HG03139 (cell line): ENCODE data around the gene KLRC3.
A peak's percentile ranks its signal among the peaks of the same experiment; 100 is the strongest.
"Not testable (repeated sequence)": the region's sequence is repeated elsewhere in the genome, so short reads cannot be mapped to it uniquely, and the experiment has no call there.

ENCODE experiments used
- ATAC-seq: cut with Tn5 transposase; IDR thresholded peaks from one replicate; pipeline ENCODE4 v1.9.1; 2021; ENCODE audit not compliant: unreplicated experiment

Gene KLRC3

GRCh38 chr12:10404798-10405197 lies 15.6 kb downstream of the KLRC3 start:
- no peak for ATAC-seq

- ATAC-seq = no peak
Measured at GRCh38 chr12:10400829-10401228, 19.6 kb downstream of the KLRC3 start.

GRCh38 chr12:10398168-10398567 lies 22.2 kb downstream of the KLRC3 start:
- no peak for ATAC-seq

GRCh38 chr12:10397296-10397695 lies 23.1 kb downstream of the KLRC3 start:
- no peak for ATAC-seq

GRCh38 chr12:10396176-10396575 lies 24.2 kb downstream of the KLRC3 start:
- not testable (repeated sequence) for ATAC-seq

GRCh38 chr12:10395390-10395998 lies 24.9 kb downstream of the KLRC3 start:
- ATAC-seq = peak; percentile 68

GRCh38 chr12:10394531-10395152 lies 25.8 kb downstream of the KLRC3 start:
- ATAC-seq = not testable (repeated sequence)

- ATAC-seq = no peak
Measured at GRCh38 chr12:10393291-10393690, 27.1 kb downstream of the KLRC3 start.

GRCh38 chr12:10392394-10392930 lies 27.9 kb downstream of the KLRC3 start:
- peak; percentile 55 for ATAC-seq

GRCh38 chr12:10390991-10391390 lies 29.4 kb downstream of the KLRC3 start:
- ATAC-seq = not testable (repeated sequence)

GRCh38 chr12:10389904-10390303 lies 30.5 kb downstream of the KLRC3 start, which contains the start of gene KLRK1:
KLRK1 (minus strand) TSS chr12:10390041; CDS start chr12:10388810, 1,231 bp downstream.
- no peak for ATAC-seq

GRCh38 chr12:10388624-10389413 lies 31.6 kb downstream of the KLRC3 start:
- ATAC-seq = no peak

GRCh38 chr12:10387498-10387897 lies 32.9 kb downstream of the KLRC3 start:
- ATAC-seq = not testable (repeated sequence)

- no peak for ATAC-seq
Measured at GRCh38 chr12:10386857-10387256, 33.5 kb downstream of the KLRC3 start.

GRCh38 chr12:10385166-10385613 lies 35.2 kb downstream of the KLRC3 start:
- no peak for ATAC-seq

GRCh38 chr12:10384191-10384590 lies 36.2 kb downstream of the KLRC3 start:
- ATAC-seq = no peak

GRCh38 chr12:10381928-10382628 lies 38.3 kb downstream of the KLRC3 start:
- no peak for ATAC-seq

- not testable (repeated sequence) for ATAC-seq
Measured at GRCh38 chr12:10378737-10379136, 41.7 kb downstream of the KLRC3 start.

GRCh38 chr12:10374624-10375018 lies 45.8 kb downstream of the KLRC3 start:
- no peak for ATAC-seq

GRCh38 chr12:10372559-10372958 lies 47.8 kb downstream of the KLRC3 start:
- no peak for ATAC-seq
